Peyer's patch (tissue), 4 donors: ENCODE measurements around the gene MYOF.
"Not testable (repeated sequence)": the region's sequence is repeated elsewhere in the genome, so short reads cannot be mapped to it uniquely, and the experiment has no call there.

ENCODE experiments used
- CTCF ChIP-seq, 6 experiments: fragments of 450-650 bp in 4 of 6; fragments of 200-600 bp in 2 of 6; sonication (generic) in 1 of 6; IDR thresholded peaks; one replicate each; pipeline ENCODE4 v1.5.1; 2017 to 2019; ENCODE audit warnings: antibody characterized with exemption in 6 of 6, mild to moderate bottlenecking in 3 of 6, moderate library complexity in 1 of 6
- POLR2A ChIP-seq, 2 donors: fragments of 450-650 bp; IDR thresholded peaks; one replicate each; pipeline ENCODE4 v1.5.1; 2017; ENCODE audit warnings: antibody characterized with exemption in 2 of 2, mild to moderate bottlenecking in 2 of 2, moderate library complexity in 2 of 2

GRCh38 chr10:93314656-93315055, 167.5 kb downstream of the MYOF start:
- TF ChIP-seq CTCF, POLR2A (IDR thresholded peaks at IDR 0.05): not testable (repeated sequence)
